Esophagus squamous epithelium (tissue), 4 donors: ENCODE results near the gene RNASEH2C.

Source experiments
- POLR2A ChIP-seq, 4 donors: fragments of 450-650 bp; IDR thresholded peaks; one replicate each; pipeline ENCODE4 v1.6.1; 2017; ENCODE audit warnings: antibody characterized with exemption in 4 of 4, mild to moderate bottlenecking in 4 of 4, moderate library complexity in 3 of 4
- TF ChIP-seq, protein P1 (sequence below), 6 experiments: fragments of 450-650 bp in 4 of 6; fragments of 200-600 bp in 2 of 6; sonication (generic) in 2 of 6; IDR thresholded peaks; one replicate each; pipeline ENCODE4 v1.5.1; 2016 to 2019; ENCODE audit warnings: antibody characterized with exemption in 6 of 6, mild to moderate bottlenecking in 4 of 6, moderate library complexity in 4 of 6

DNA sequence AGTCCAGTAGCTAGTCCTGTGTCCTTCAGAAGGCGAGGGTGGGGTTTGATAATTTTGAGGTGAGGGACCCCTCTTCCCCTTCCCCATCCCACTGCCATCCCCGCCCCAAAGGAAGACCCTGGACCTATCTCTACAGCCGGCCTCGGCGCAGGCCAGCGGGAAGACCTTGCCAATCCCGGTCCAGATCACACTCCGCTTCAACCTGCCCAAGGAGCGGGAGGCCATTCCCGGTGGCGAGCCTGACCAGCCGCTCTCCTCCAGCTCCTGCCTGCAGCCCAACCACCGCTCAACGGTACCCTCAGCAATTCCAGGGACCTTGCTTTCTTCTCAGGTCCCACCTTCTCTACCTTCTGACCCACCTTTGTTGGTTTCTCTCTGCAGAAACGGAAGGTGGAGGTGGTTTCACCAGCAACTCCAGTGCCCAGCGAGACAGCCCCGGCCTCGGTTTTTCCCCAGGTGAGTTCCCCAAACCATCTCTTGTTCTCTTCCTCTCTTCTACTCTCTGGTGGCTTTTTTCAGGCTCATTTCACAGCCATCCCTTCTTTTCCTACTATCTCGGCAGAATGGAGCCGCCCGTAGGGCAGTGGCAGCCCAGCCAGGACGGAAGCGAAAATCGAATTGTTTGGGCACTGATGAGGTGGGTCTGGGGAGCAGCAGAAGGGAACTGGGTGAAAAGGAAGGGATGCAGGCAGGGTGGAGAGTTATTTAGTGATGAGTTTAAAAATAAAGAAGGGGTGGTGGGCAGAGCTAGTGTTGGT is 7.2 kb downstream of the RNASEH2C start:
- TF ChIP-seq, protein P1, sequence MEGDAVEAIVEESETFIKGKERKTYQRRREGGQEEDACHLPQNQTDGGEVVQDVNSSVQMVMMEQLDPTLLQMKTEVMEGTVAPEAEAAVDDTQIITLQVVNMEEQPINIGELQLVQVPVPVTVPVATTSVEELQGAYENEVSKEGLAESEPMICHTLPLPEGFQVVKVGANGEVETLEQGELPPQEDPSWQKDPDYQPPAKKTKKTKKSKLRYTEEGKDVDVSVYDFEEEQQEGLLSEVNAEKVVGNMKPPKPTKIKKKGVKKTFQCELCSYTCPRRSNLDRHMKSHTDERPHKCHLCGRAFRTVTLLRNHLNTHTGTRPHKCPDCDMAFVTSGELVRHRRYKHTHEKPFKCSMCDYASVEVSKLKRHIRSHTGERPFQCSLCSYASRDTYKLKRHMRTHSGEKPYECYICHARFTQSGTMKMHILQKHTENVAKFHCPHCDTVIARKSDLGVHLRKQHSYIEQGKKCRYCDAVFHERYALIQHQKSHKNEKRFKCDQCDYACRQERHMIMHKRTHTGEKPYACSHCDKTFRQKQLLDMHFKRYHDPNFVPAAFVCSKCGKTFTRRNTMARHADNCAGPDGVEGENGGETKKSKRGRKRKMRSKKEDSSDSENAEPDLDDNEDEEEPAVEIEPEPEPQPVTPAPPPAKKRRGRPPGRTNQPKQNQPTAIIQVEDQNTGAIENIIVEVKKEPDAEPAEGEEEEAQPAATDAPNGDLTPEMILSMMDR (IDR thresholded peaks at IDR 0.05) = no peak
- no peak for TF ChIP-seq POLR2A (IDR thresholded peaks at IDR 0.05)
